Left lung (tissue), 10 donors: ENCODE results near the gene NEO1. TPM values are rescaled to one million over a fixed set of nuclear protein-coding genes. Genes with fewer than 3 reads are reported as not detected.
"Not testable (repeated sequence)": the region's sequence is repeated elsewhere in the genome, so short reads cannot be mapped to it uniquely, and the experiment has no call there.

ENCODE experiments used
- ATAC-seq: fragments of 200-7000 bp; cut with Tn5 transposase; one replicate; pipeline ENCODE4 v1.9.1; 2020; ENCODE audit warnings: moderate library complexity
- DNase-seq, 4 donors: peaks; one replicate each; pipeline ENCODE4 v3.0.0-alpha.2; 2013 to 2020
- H3K27ac ChIP-seq, 2 donors: fragments of 200-600 bp; sonication (generic) in 1 of 2; one replicate each; pipeline versions ENCODE4 v1.5.0 to v1.8.0; 2020 to 2021
- H3K27me3 ChIP-seq, 2 donors: fragments of 200-600 bp; sonication (generic) in 1 of 2; one replicate each; pipeline versions ENCODE4 v1.5.0 to v1.8.0; 2020 to 2021
- H3K36me3 ChIP-seq, 2 donors: fragments of 200-600 bp; sonication (generic) in 1 of 2; one replicate each; pipeline versions ENCODE4 v1.5.0 to v1.8.0; 2020 to 2021
- H3K4me1 ChIP-seq, 2 donors: fragments of 200-600 bp; one replicate each; pipeline ENCODE4 v1.8.0; 2021
- H3K4me3 ChIP-seq, 2 donors: fragments of 200-600 bp; sonication (generic) in 1 of 2; one replicate each; pipeline versions ENCODE4 v1.5.0 to v1.8.0; 2020 to 2021; ENCODE audit warnings: mild to moderate bottlenecking in 1 of 2
- H3K9me3 ChIP-seq, 2 donors: fragments of 200-600 bp; sonication (generic) in 1 of 2; one replicate each; pipeline versions ENCODE4 v1.5.0 to v1.8.0; 2020 to 2021
- intact Hi-C, 2 donors: fragments of 100-400 bp; cut with DNase I; formaldehyde crosslinking; loops; one replicate each; pipeline versions ENCODE4 v1.11.2 to v1.14.2; 2022
- polyA plus RNA-seq, 6 donors: library from polyadenylated mRNA; unstranded; fragments of 120-200 nt; gene quantifications; one replicate each; pipeline ENCODE4 v1.2.1, GENCODE V29; 2013; ENCODE audit not compliant: insufficient read length in 6 of 6
- total RNA-seq, 2 donors: library from RNA; stranded (reverse); fragmentation: NEBNext Ultra II Directional; extraction: Animal tissue kit (Norgen Biotek cat#: 25700); gene quantifications; one replicate each; pipeline ENCODE4 v1.2.1, GENCODE V29; 2021
- TF ChIP-seq, protein P1 (sequence below), 2 donors: fragments of 200-600 bp; sonication (generic) in 1 of 2; IDR thresholded peaks; one replicate each; pipeline versions ENCODE4 v1.5.0 to v1.8.0; 2021; ENCODE audit warnings: antibody characterized with exemption in 2 of 2
- donor health status: DM: no; HTN: yes; CAD: no.
- donor health status: DM: no; HTN: no; CAD: no.

Gene NEO1
- total and polyA plus RNA-seq, 8 donors, result 30.1 to 155 (median 110) TPM

- ATAC-seq (no peak), DNase-seq (no peak)
- Histone ChIP-seq H3K4me3 (no peak overlapping the region), H3K9me3 (peaks cover 0 to 2% of the 10 kb centered on the region in 2 donors), H3K4me1 (no peaks in the 10 kb centered on the region), H3K27me3 (no peaks in the 10 kb centered on the region), H3K27ac (no peak overlapping the region), H3K36me3 (no peaks in the 10 kb centered on the region)
- TF ChIP-seq, protein P1, sequence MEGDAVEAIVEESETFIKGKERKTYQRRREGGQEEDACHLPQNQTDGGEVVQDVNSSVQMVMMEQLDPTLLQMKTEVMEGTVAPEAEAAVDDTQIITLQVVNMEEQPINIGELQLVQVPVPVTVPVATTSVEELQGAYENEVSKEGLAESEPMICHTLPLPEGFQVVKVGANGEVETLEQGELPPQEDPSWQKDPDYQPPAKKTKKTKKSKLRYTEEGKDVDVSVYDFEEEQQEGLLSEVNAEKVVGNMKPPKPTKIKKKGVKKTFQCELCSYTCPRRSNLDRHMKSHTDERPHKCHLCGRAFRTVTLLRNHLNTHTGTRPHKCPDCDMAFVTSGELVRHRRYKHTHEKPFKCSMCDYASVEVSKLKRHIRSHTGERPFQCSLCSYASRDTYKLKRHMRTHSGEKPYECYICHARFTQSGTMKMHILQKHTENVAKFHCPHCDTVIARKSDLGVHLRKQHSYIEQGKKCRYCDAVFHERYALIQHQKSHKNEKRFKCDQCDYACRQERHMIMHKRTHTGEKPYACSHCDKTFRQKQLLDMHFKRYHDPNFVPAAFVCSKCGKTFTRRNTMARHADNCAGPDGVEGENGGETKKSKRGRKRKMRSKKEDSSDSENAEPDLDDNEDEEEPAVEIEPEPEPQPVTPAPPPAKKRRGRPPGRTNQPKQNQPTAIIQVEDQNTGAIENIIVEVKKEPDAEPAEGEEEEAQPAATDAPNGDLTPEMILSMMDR (IDR thresholded peaks at IDR 0.05), result no peak
- intact Hi-C loops, result no loop called here
Observed at GRCh38 chr15:73212424-73212823, 160.2 kb downstream of the NEO1 start.

DNA sequence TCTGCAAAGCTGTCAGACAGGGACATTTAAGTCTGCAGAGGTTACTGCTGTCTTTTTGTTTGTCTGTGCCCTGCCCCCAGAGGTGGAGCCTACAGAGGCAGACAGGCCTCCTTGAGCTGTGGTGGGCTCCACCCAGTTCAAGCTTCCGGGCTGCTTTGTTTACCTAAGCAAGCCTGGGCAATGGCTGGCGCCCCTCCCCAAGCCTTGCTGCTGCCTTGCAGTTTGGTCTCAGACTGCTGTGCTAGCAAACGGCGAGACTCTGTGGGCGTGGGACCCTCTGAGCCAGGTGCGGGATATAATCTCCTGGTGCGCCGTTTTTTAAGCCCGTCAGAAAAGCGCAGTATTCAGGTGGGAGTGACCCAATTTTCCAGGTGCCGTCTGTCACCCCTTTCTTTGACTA, 169.2 kb downstream of the NEO1 start:
- H3K4me3 ChIP-seq, H3K4me1 ChIP-seq, H3K36me3 ChIP-seq, H3K27ac ChIP-seq, H3K9me3 ChIP-seq, intact Hi-C loops, H3K27me3 ChIP-seq, ATAC-seq: not testable (repeated sequence)
- peak in 1 of 4 donors; percentile 35 for DNase-seq

DNA sequence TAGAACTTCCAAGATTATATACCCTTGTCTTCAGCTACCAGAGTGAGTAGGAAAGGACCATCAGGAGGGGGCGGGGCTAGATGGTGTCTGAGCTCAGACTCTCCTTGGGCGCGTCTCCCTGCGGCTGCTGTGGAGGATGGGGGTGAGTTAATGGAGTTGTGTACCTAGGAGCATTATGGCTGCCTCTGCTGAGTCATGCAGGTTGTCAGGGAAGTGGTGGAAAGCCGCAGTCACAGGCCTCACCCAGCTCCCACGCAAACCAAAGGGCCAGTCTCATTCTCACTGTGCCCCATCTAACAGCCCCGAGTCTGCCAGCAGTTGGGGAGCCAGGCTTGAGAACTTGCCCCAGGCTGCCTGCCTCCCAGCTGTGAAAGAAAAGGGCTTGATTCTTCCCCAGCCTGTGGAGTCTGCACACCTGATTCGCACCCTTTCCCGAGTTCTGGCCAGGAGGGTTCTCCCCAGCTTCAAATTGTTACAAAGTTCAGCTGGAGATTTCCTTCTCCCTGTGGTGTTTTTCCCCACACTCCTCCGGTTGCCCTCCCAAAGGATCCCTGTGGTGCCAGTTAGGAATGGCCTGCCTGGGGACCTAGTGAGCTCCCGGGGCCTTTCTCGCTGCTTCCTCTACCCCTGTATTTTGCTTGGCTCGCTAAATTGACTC, 173.2 kb downstream of the NEO1 start:
- intact Hi-C loops, result no loop called here
- ATAC-seq (no peak), DNase-seq (no peak)
- peaks cover 0 to 3% of the 10 kb centered on the region in 2 donors for H3K9me3 ChIP-seq
- no peak overlapping the region for H3K27ac ChIP-seq
- no peaks in the 10 kb centered on the region for H3K36me3 ChIP-seq
- H3K4me1 ChIP-seq, result no peaks in the 10 kb centered on the region
- no peaks in the 10 kb centered on the region for H3K27me3 ChIP-seq
- TF ChIP-seq, protein P1 (IDR thresholded peaks at IDR 0.05), result no peak
- no peak overlapping the region for H3K4me3 ChIP-seq

- Histone ChIP-seq H3K4me1 (no peaks in the 10 kb centered on the region), H3K27me3 (no peaks in the 10 kb centered on the region), H3K27ac (no peak overlapping the region), H3K4me3 (no peak overlapping the region), H3K36me3 (no peaks in the 10 kb centered on the region), H3K9me3 (peaks cover 0 to 3% of the 10 kb centered on the region in 2 donors)
- intact Hi-C loops, result no loop called here
- DNase-seq (no peak), ATAC-seq (no peak)
- TF ChIP-seq, protein P1 (IDR thresholded peaks at IDR 0.05), result no peak
Observed at GRCh38 chr15:73226093-73226814, 174.0 kb downstream of the NEO1 start.

GRCh38 chr15:73227433-73228056, 175.3 kb downstream of the NEO1 start:
- no peaks in the 10 kb centered on the region for H3K4me1 ChIP-seq
- no peak overlapping the region for H3K27ac ChIP-seq
- H3K27me3 ChIP-seq, result no peaks in the 10 kb centered on the region
- ATAC-seq (no peak), DNase-seq (no peak)
- intact Hi-C loops, result no loop called here
- no peaks in the 10 kb centered on the region for H3K9me3 ChIP-seq
- TF ChIP-seq, protein P1 (IDR thresholded peaks at IDR 0.05), result no peak
- no peaks in the 10 kb centered on the region for H3K36me3 ChIP-seq
- H3K4me3 ChIP-seq, result no peak overlapping the region
